ENCODE measurements around the gene LY9. TPM values are rescaled to one million over a fixed set of nuclear protein-coding genes. Genes with fewer than 3 reads are reported as not detected.

The LY9 gene
- total RNA-seq, 1 experiment from 2014 or later, result 1.7 TPM

GRCh38 chr1:160763993-160764392 lies 32.0 kb upstream of the LY9 start:
- Histone ChIP-seq H3K79me2 (ENCODE audit: low read length) (no peaks in the 10 kb centered on the region), H3K36me3 (ENCODE audit: insufficient read depth, low read length) (no peaks in the 10 kb centered on the region), H3K4me3 (ENCODE audit: low read length) (no peak overlapping the region), H3K9me2 (replicated peaks; ENCODE audit: insufficient read depth, low read length) (no peaks in the 10 kb centered on the region), H3K9ac (ENCODE audit: low read length) (no peak overlapping the region), H3K9me3 (ENCODE audit: low read length) (no peaks in the 10 kb centered on the region), H4K20me1 (ENCODE audit: insufficient read depth, low read depth, low read length) (no peaks in the 10 kb centered on the region), H3K4me1 (ENCODE audit: low read length) (peaks cover 12% of the 10 kb centered on the region), H3K27ac (ENCODE audit: low read length) (no peak overlapping the region), H3K4me2 (ENCODE audit: low read depth, low read length, poor library complexity, severe bottlenecking) (no peak overlapping the region), H2AFZ (ENCODE audit: low read length) (no peak overlapping the region), H3K27me3 (ENCODE audit: low read length) (no peaks in the 10 kb centered on the region)
- no peak for DNase-seq

GRCh38 chr1:160767395-160768294 lies 28.3 kb upstream of the LY9 start:
- H3K79me2 ChIP-seq (ENCODE audit: low read length), result no peaks in the 10 kb centered on the region
- peak; percentile 61 for DNase-seq
- peaks cover 12% of the 10 kb centered on the region for H3K4me1 ChIP-seq (ENCODE audit: low read length)
- no peak overlapping the region for H3K27ac ChIP-seq (ENCODE audit: low read length)
- no peaks in the 10 kb centered on the region for H3K9me2 ChIP-seq (replicated peaks; ENCODE audit: insufficient read depth, low read length)
- H3K36me3 ChIP-seq (ENCODE audit: insufficient read depth, low read length), result no peaks in the 10 kb centered on the region
- peak overlapping the region; percentile 76 for H3K4me2 ChIP-seq (ENCODE audit: low read depth, low read length, poor library complexity, severe bottlenecking)
- H3K9ac ChIP-seq (ENCODE audit: low read length), result peak overlapping the region; percentile 65
- H3K27me3 ChIP-seq (ENCODE audit: low read length), result no peaks in the 10 kb centered on the region
- no peaks in the 10 kb centered on the region for H4K20me1 ChIP-seq (ENCODE audit: insufficient read depth, low read depth, low read length)
- H3K9me3 ChIP-seq (ENCODE audit: low read length), result no peaks in the 10 kb centered on the region
- H3K4me3 ChIP-seq (ENCODE audit: low read length), result peak overlapping the region; percentile 63
- H2AFZ ChIP-seq (ENCODE audit: low read length), result peak overlapping the region; percentile 82

GRCh38 chr1:160768295-160768657 lies 27.7 kb upstream of the LY9 start:
- H3K27ac ChIP-seq (ENCODE audit: low read length), result no peak overlapping the region

GRCh38 chr1:160772331-160772730 lies 23.6 kb upstream of the LY9 start:
- H3K36me3 ChIP-seq (ENCODE audit: insufficient read depth, low read length), result no peaks in the 10 kb centered on the region
- no peak overlapping the region for H2AFZ ChIP-seq (ENCODE audit: low read length)
- no peak overlapping the region for H3K4me3 ChIP-seq (ENCODE audit: low read length)
- H3K9me3 ChIP-seq (ENCODE audit: low read length), result no peaks in the 10 kb centered on the region
- H4K20me1 ChIP-seq (ENCODE audit: insufficient read depth, low read depth, low read length), result no peaks in the 10 kb centered on the region
- H3K27ac ChIP-seq (ENCODE audit: low read length), result no peak overlapping the region
- H3K4me1 ChIP-seq (ENCODE audit: low read length), result peaks cover 21% of the 10 kb centered on the region
- no peaks in the 10 kb centered on the region for H3K9me2 ChIP-seq (replicated peaks; ENCODE audit: insufficient read depth, low read length)
- H3K4me2 ChIP-seq (ENCODE audit: low read depth, low read length, poor library complexity, severe bottlenecking), result no peak overlapping the region
- H3K79me2 ChIP-seq (ENCODE audit: low read length), result no peaks in the 10 kb centered on the region
- DNase-seq, result no peak
- H3K27me3 ChIP-seq (ENCODE audit: low read length), result no peaks in the 10 kb centered on the region
- no peak overlapping the region for H3K9ac ChIP-seq (ENCODE audit: low read length)

More at GRCh38 chr1:160768295-160768657, 27.7 kb upstream of the LY9 start:
- no peaks in the 10 kb centered on the region for H3K27me3 ChIP-seq (ENCODE audit: low read length)
- H3K4me2 ChIP-seq (ENCODE audit: low read depth, low read length, poor library complexity, severe bottlenecking), result peak overlapping the region; percentile 76
- peak overlapping the region; percentile 65 for H3K9ac ChIP-seq (ENCODE audit: low read length)
- no peaks in the 10 kb centered on the region for H3K79me2 ChIP-seq (ENCODE audit: low read length)
- no peaks in the 10 kb centered on the region for H3K9me3 ChIP-seq (ENCODE audit: low read length)
- peak overlapping the region; percentile 63 for H3K4me3 ChIP-seq (ENCODE audit: low read length)
- peak overlapping the region; percentile 82 for H2AFZ ChIP-seq (ENCODE audit: low read length)
- no peaks in the 10 kb centered on the region for H3K9me2 ChIP-seq (replicated peaks; ENCODE audit: insufficient read depth, low read length)
- DNase-seq, result peak; percentile 89
- no peaks in the 10 kb centered on the region for H4K20me1 ChIP-seq (ENCODE audit: insufficient read depth, low read depth, low read length)
- H3K4me1 ChIP-seq (ENCODE audit: low read length), result peaks cover 12% of the 10 kb centered on the region
- no peaks in the 10 kb centered on the region for H3K36me3 ChIP-seq (ENCODE audit: insufficient read depth, low read length)

- H3K36me3 ChIP-seq (ENCODE audit: insufficient read depth, low read length), result no peaks in the 10 kb centered on the region
- H3K9me3 ChIP-seq (ENCODE audit: low read length), result no peaks in the 10 kb centered on the region
- H3K27me3 ChIP-seq (ENCODE audit: low read length), result no peaks in the 10 kb centered on the region
- H3K4me3 ChIP-seq (ENCODE audit: low read length), result no peak overlapping the region
- H3K4me1 ChIP-seq (ENCODE audit: low read length), result peaks cover 14% of the 10 kb centered on the region
- H3K9me2 ChIP-seq (replicated peaks; ENCODE audit: insufficient read depth, low read length), result no peaks in the 10 kb centered on the region
- no peaks in the 10 kb centered on the region for H4K20me1 ChIP-seq (ENCODE audit: insufficient read depth, low read depth, low read length)
- H3K27ac ChIP-seq (ENCODE audit: low read length), result no peak overlapping the region
- H3K4me2 ChIP-seq (ENCODE audit: low read depth, low read length, poor library complexity, severe bottlenecking), result no peak overlapping the region
- no peak for DNase-seq
- no peaks in the 10 kb centered on the region for H3K79me2 ChIP-seq (ENCODE audit: low read length)
- no peak overlapping the region for H3K9ac ChIP-seq (ENCODE audit: low read length)
- no peak overlapping the region for H2AFZ ChIP-seq (ENCODE audit: low read length)
Observed at GRCh38 chr1:160773093-160773492, 22.9 kb upstream of the LY9 start.

- DNase-seq, result no peak
- Histone ChIP-seq H3K79me2 (ENCODE audit: low read length) (no peaks in the 10 kb centered on the region), H3K27me3 (ENCODE audit: low read length) (no peaks in the 10 kb centered on the region), H4K20me1 (ENCODE audit: insufficient read depth, low read depth, low read length) (no peaks in the 10 kb centered on the region), H3K4me1 (ENCODE audit: low read length) (peaks cover 12% of the 10 kb centered on the region), H3K9me3 (ENCODE audit: low read length) (no peaks in the 10 kb centered on the region), H3K9ac (ENCODE audit: low read length) (no peak overlapping the region), H3K9me2 (replicated peaks; ENCODE audit: insufficient read depth, low read length) (no peaks in the 10 kb centered on the region), H3K27ac (ENCODE audit: low read length) (no peak overlapping the region), H3K36me3 (ENCODE audit: insufficient read depth, low read length) (no peaks in the 10 kb centered on the region), H3K4me3 (ENCODE audit: low read length) (no peak overlapping the region), H2AFZ (ENCODE audit: low read length) (no peak overlapping the region), H3K4me2 (ENCODE audit: low read depth, low read length, poor library complexity, severe bottlenecking) (no peak overlapping the region)
Observed at GRCh38 chr1:160774886-160775719, 20.9 kb upstream of the LY9 start.

- DNase-seq, result peak; percentile 72
- Histone ChIP-seq H3K27ac (ENCODE audit: low read length) (no peak overlapping the region), H3K36me3 (ENCODE audit: insufficient read depth, low read length) (no peaks in the 10 kb centered on the region), H3K9me2 (replicated peaks; ENCODE audit: insufficient read depth, low read length) (no peaks in the 10 kb centered on the region), H2AFZ (ENCODE audit: low read length) (no peak overlapping the region), H3K4me2 (ENCODE audit: low read depth, low read length, poor library complexity, severe bottlenecking) (peak overlapping the region; percentile 29), H3K79me2 (ENCODE audit: low read length) (no peaks in the 10 kb centered on the region), H4K20me1 (ENCODE audit: insufficient read depth, low read depth, low read length) (no peaks in the 10 kb centered on the region), H3K4me1 (ENCODE audit: low read length) (peaks cover 12% of the 10 kb centered on the region), H3K27me3 (ENCODE audit: low read length) (no peaks in the 10 kb centered on the region), H3K4me3 (ENCODE audit: low read length) (no peak overlapping the region), H3K9ac (ENCODE audit: low read length) (no peak overlapping the region), H3K9me3 (ENCODE audit: low read length) (no peaks in the 10 kb centered on the region)
Observed at GRCh38 chr1:160776178-160776577, 19.8 kb upstream of the LY9 start.

- Histone ChIP-seq H3K4me3 (ENCODE audit: low read length) (no peak overlapping the region), H3K36me3 (ENCODE audit: insufficient read depth, low read length) (no peaks in the 10 kb centered on the region), H3K27ac (ENCODE audit: low read length) (no peak overlapping the region), H3K27me3 (ENCODE audit: low read length) (no peaks in the 10 kb centered on the region), H3K9me3 (ENCODE audit: low read length) (no peaks in the 10 kb centered on the region), H3K4me2 (ENCODE audit: low read depth, low read length, poor library complexity, severe bottlenecking) (no peak overlapping the region), H3K9me2 (replicated peaks; ENCODE audit: insufficient read depth, low read length) (no peaks in the 10 kb centered on the region), H3K79me2 (ENCODE audit: low read length) (no peaks in the 10 kb centered on the region), H4K20me1 (ENCODE audit: insufficient read depth, low read depth, low read length) (no peaks in the 10 kb centered on the region), H3K4me1 (ENCODE audit: low read length) (peaks cover 12% of the 10 kb centered on the region), H3K9ac (ENCODE audit: low read length) (no peak overlapping the region), H2AFZ (ENCODE audit: low read length) (no peak overlapping the region)
- DNase-seq, result peak; percentile 82
Observed at GRCh38 chr1:160777486-160778089, 18.4 kb upstream of the LY9 start.

All from Karpas-422 (cell line).